GM21447 (cell line): ENCODE results near the gene EMID1.
"Not testable (repeated sequence)": the region's sequence is repeated elsewhere in the genome, so short reads cannot be mapped to it uniquely, and the experiment has no call there.

Experiments used
- ATAC-seq: cut with Tn5 transposase; IDR thresholded peaks from one replicate; pipeline ENCODE4 v1.9.1; 2021; ENCODE audit not compliant: unreplicated experiment

Gene EMID1

GRCh38 chr22:29226351-29226981 is 20.8 kb downstream of the EMID1 start:
- no peak for ATAC-seq

- no peak for ATAC-seq
These were observed 25.5 kb downstream of the EMID1 start for GRCh38 chr22:29230972-29231875.

GRCh38 chr22:29231971-29232959 is 26.6 kb downstream of the EMID1 start:
- no peak for ATAC-seq

- no peak for ATAC-seq
These were observed 27.7 kb downstream of the EMID1 start for GRCh38 chr22:29233277-29233877.

GRCh38 chr22:29240481-29240880 is 34.8 kb downstream of the EMID1 start:
- ATAC-seq: not testable (repeated sequence)

GRCh38 chr22:29243874-29244446 is 38.3 kb downstream of the EMID1 start:
- ATAC-seq: no peak

GRCh38 chr22:29244785-29245625 is 39.3 kb downstream of the EMID1 start:
- no peak for ATAC-seq

GRCh38 chr22:29245626-29246385 is 40.1 kb downstream of the EMID1 start:
- no peak for ATAC-seq

GRCh38 chr22:29247891-29248290 is 42.2 kb downstream of the EMID1 start:
- not testable (repeated sequence) for ATAC-seq

- ATAC-seq: no peak
These were observed 45.6 kb downstream of the EMID1 start for GRCh38 chr22:29251265-29251664.

GRCh38 chr22:29251981-29252911 is 46.5 kb downstream of the EMID1 start:
- no peak for ATAC-seq

GRCh38 chr22:29253561-29254285 is 48.0 kb downstream of the EMID1 start:
- ATAC-seq: no peak

- ATAC-seq: no peak
These were observed 48.6 kb downstream of the EMID1 start for GRCh38 chr22:29254286-29254660.

GRCh38 chr22:29255064-29255621 is 49.4 kb downstream of the EMID1 start:
- no peak for ATAC-seq

GRCh38 chr22:29256606-29257325 is 51.1 kb downstream of the EMID1 start:
- ATAC-seq: no peak

- ATAC-seq: no peak
These were observed 52.1 kb downstream of the EMID1 start for GRCh38 chr22:29257751-29258181.
